ENCODE measurements around the gene OAF.

GRCh38 chr11:120270386-120270785 lies 59.6 kb downstream of the OAF start:
- TF ChIP-seq POLR2AphosphoS5 (IDR thresholded peaks at IDR 0.05; ENCODE audit: borderline replicate concordance, low read depth, low read length) (no peak), EZH2 (IDR thresholded peaks at IDR 0.05) (no peak)
